Astrocyte (in vitro differentiated cells and primary cell): ENCODE data around the gene QPCT. TPM values are rescaled to one million over a fixed set of nuclear protein-coding genes. Genes with fewer than 3 reads are reported as not detected.

Source experiments
- DNase-seq: peaks from one replicate; pipeline ENCODE4 v3.0.0-alpha.2; 2010; ENCODE audit warnings: low read depth
- FAIRE-seq: peaks from 2 replicates; lab custom pipeline; 2011; peaks lifted over from hg19 to GRCh38; lab: Jason Lieb, UNC
- H2AFZ ChIP-seq: 2 replicates; pipeline ENCODE4 v1.6.0; 2012; ENCODE audit warnings: low read depth, low read length, inconsistent platforms
- H3K27ac ChIP-seq: 2 replicates; pipeline ENCODE4 v1.5.1; 2011; ENCODE audit warnings: low read depth, low read length, inconsistent platforms
- H3K27me3 ChIP-seq: 2 replicates; pipeline ENCODE4 v1.6.0; 2011; ENCODE audit warnings: low read length, inconsistent platforms; ENCODE audit not compliant: insufficient read depth
- H3K36me3 ChIP-seq: 2 replicates; pipeline ENCODE4 v1.5.1; 2011; ENCODE audit warnings: low read length, inconsistent platforms; ENCODE audit not compliant: insufficient read depth
- H3K4me1 ChIP-seq: 2 replicates; pipeline ENCODE4 v1.5.1; 2011; ENCODE audit warnings: low read length, inconsistent platforms; ENCODE audit not compliant: insufficient read depth
- H3K4me2 ChIP-seq: 2 replicates; pipeline ENCODE4 v1.6.0; 2012; ENCODE audit warnings: low read length, inconsistent platforms
- H3K4me3 ChIP-seq: 2 replicates; pipeline ENCODE4 v1.5.1; 2011; ENCODE audit warnings: low read depth, mild to moderate bottlenecking, low read length, inconsistent platforms; ENCODE audit not compliant: insufficient read depth
- H3K79me2 ChIP-seq: 2 replicates; pipeline ENCODE4 v1.6.0; 2012; ENCODE audit warnings: mild to moderate bottlenecking, low read length, inconsistent platforms; ENCODE audit not compliant: insufficient read depth
- H3K9ac ChIP-seq: 2 replicates; pipeline ENCODE4 v1.6.0; 2012; ENCODE audit warnings: mild to moderate bottlenecking, low read length, inconsistent platforms
- H3K9me3 ChIP-seq: 2 replicates; pipeline ENCODE4 v1.5.1; 2012; ENCODE audit warnings: low read depth, mild to moderate bottlenecking, low read length, inconsistent platforms; ENCODE audit not compliant: insufficient read depth
- H4K20me1 ChIP-seq: 2 replicates; pipeline ENCODE4 v1.6.0; 2012; ENCODE audit warnings: low read length, inconsistent platforms; ENCODE audit not compliant: insufficient read depth
- H3K27ac Mint-ChIP-seq: one replicate; pipeline ENCODE4 v1.8.0; 2021; ENCODE audit warnings: mild to moderate bottlenecking, mixed read lengths; ENCODE audit not compliant: unreplicated experiment
- H3K27me3 Mint-ChIP-seq: one replicate; pipeline ENCODE4 v1.8.0; 2021; ENCODE audit warnings: low read depth, mixed read lengths; ENCODE audit not compliant: unreplicated experiment
- H3K36me3 Mint-ChIP-seq: one replicate; pipeline ENCODE4 v1.8.0; 2021; ENCODE audit warnings: low read depth, mixed read lengths; ENCODE audit not compliant: unreplicated experiment
- H3K4me1 Mint-ChIP-seq: one replicate; pipeline ENCODE4 v1.8.0; 2021; ENCODE audit warnings: low read depth, mixed read lengths; ENCODE audit not compliant: unreplicated experiment
- H3K4me3 Mint-ChIP-seq: one replicate; pipeline ENCODE4 v1.8.0; 2021; ENCODE audit warnings: mild to moderate bottlenecking, moderate library complexity, mixed read lengths; ENCODE audit not compliant: unreplicated experiment
- H3K9me3 Mint-ChIP-seq: one replicate; pipeline ENCODE4 v1.8.0; 2021; ENCODE audit warnings: mild to moderate bottlenecking, mixed read lengths; ENCODE audit not compliant: unreplicated experiment
- CTCF ChIP-seq: IDR thresholded peaks from 2 replicates; pipeline ENCODE4 v1.5.1; 2011; ENCODE audit warnings: low read depth, mild to moderate bottlenecking, inconsistent platforms, low read length, moderate library complexity; ENCODE audit not compliant: insufficient read depth
- EZH2 ChIP-seq: IDR thresholded peaks from 2 replicates; pipeline ENCODE4 v1.6.1; 2012; ENCODE audit warnings: mild to moderate bottlenecking, low read length, inconsistent platforms; ENCODE audit not compliant: insufficient read depth
- total RNA-seq: library from RNA; stranded (reverse); gene quantifications from 2 replicates; pipeline ENCODE4 v1.2.1, GENCODE V29; 2021

The QPCT gene
- total RNA-seq, 1 donor from 2014 or later, result 23.1 TPM

DNA sequence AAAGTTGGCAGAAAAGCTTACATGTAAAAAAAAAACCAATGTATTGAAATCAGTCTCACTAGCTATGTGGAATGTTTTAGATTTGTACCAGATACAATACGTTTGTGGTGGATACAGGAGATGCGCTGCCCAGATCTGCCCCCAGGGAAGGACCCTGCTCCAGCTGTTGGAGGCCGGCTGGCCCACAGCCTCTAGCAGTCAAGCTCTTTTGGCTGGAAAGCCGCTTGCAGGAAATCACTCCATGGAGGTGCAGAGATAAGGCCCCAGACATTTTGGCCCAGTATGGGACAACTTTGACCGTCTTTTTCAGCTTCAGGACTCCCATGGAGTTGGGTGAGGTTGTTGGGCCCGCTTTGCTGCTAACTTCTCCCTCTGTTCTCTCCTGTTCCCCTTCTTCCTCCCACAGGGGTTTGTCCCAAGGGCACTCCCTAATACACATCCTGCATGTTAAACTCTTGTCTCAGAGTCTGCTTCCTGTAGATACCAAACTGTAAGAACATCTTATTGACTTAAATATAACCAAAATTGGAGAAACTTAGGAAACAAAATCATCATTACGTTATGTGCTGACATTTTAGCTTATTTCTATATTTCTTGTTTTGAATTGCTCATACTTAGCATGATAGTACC, 1.7 kb upstream of the QPCT start:
- FAIRE-seq (no peak), DNase-seq (no peak)
- Histone ChIP-seq H4K20me1 (no peaks in the 10 kb centered on the region), H3K9ac (no peak overlapping the region), H3K36me3 (no peaks in the 10 kb centered on the region), H3K4me1 (peaks cover 12% of the 10 kb centered on the region), H2AFZ (no peak overlapping the region), H3K9me3 (no peaks in the 10 kb centered on the region), H3K4me2 (no peak overlapping the region), H3K27me3 (no peaks in the 10 kb centered on the region), H3K4me3 (no peak overlapping the region), H3K79me2 (no peaks in the 10 kb centered on the region), H3K27ac (no peak overlapping the region)
- TF ChIP-seq EZH2 (no peak), CTCF (no peak)
- Mint-ChIP-seq H3K9me3 (no peaks in the 10 kb centered on the region), H3K36me3 (no peaks in the 10 kb centered on the region), H3K4me1 (peaks cover 20% of the 10 kb centered on the region), H3K27ac (peak overlapping the region; percentile 68), H3K4me3 (no peak overlapping the region), H3K27me3 (no peaks in the 10 kb centered on the region)

DNA sequence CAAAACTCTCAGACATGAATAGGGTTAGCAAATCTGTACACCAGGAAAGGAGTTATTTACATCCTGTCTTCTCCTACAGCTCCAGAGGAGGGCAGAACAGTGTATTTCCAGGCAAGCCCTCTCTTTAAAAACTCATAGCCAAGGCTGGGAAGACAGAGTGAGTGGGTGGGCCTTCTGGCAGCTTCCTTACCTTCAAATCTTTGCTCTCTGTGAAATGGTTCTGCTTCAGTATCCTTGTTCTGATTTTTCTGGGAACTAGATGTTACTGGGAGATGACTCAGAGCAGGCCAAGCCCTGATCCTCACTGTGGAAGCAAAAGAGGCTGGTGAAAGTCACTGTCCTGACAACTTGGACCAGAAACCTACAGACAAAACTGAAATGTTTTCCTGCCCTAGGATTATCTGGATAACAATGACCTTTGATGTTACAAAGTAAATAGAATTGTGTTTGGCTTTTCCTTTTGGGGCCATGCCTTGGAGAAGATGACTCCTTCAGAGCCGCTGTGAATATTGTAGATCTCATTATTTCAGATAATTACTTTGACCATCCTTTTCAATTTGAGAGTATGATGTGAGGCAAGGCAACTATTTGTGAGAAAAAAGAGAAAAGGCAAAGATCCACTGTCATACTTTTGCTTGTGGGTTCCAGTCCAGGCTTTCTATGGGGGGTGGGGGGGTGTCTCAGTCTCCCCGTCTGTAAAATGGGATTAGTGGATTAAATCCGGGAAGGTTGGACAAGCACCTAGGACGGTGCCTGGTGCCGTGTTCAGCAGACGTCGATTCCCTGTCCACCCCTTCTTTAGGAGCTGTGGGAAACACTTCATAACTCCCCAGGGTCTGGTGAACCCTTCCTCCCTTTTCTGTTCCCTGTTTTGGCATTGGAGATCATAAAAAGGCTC, 644 bp upstream of the QPCT start:
- H3K36me3 Mint-ChIP-seq, result no peaks in the 10 kb centered on the region
- H3K4me2 ChIP-seq, result peak overlapping the region; percentile 92
- FAIRE-seq (peak; percentile 64), DNase-seq (peak; percentile 69)
- peak overlapping the region; percentile 70 for H3K4me3 ChIP-seq
- peak overlapping the region; percentile 77 for H3K27ac Mint-ChIP-seq
- no peaks in the 10 kb centered on the region for H3K27me3 Mint-ChIP-seq
- H4K20me1 ChIP-seq, result no peaks in the 10 kb centered on the region
- peaks cover 22% of the 10 kb centered on the region for H3K4me1 Mint-ChIP-seq
- H3K27me3 ChIP-seq, result no peaks in the 10 kb centered on the region
- H3K9me3 ChIP-seq, result no peaks in the 10 kb centered on the region
- H3K27ac ChIP-seq, result peak overlapping the region; percentile 31
- H3K9me3 Mint-ChIP-seq, result no peaks in the 10 kb centered on the region
- peak overlapping the region; percentile 73 for H3K4me3 Mint-ChIP-seq
- H3K79me2 ChIP-seq, result no peaks in the 10 kb centered on the region
- peaks cover 12% of the 10 kb centered on the region for H3K4me1 ChIP-seq
- TF ChIP-seq EZH2 (no peak), CTCF (peak; percentile 44)
- peak overlapping the region; percentile 90 for H2AFZ ChIP-seq
- peak overlapping the region; percentile 81 for H3K9ac ChIP-seq
- H3K36me3 ChIP-seq, result no peaks in the 10 kb centered on the region
